Measurements from ENCODE around the gene EMC10. TPM values are rescaled to one million over a fixed set of nuclear protein-coding genes. Genes with fewer than 3 reads are reported as not detected.

The EMC10 gene
- total RNA-seq, 2 donors from 2014 or later: 60.3 to 68.0 TPM

GRCh38 chr19:50450369-50451222 is 25.7 kb upstream of the EMC10 start:
- intact Hi-C loops (cut with DNase I): no loop called here
- ATAC-seq: no peak
- H3K27me3 ChIP-seq: no peaks in the 10 kb centered on the region

GRCh38 chr19:50451223-50451534 is 25.1 kb upstream of the EMC10 start:
- no peaks in the 10 kb centered on the region for H3K27me3 ChIP-seq
- no peaks in the 10 kb centered on the region for H3K9me3 ChIP-seq
- intact Hi-C loops (cut with DNase I): no loop called here
- no peak overlapping the region for H3K27ac ChIP-seq
- no peaks in the 10 kb centered on the region for H3K36me3 ChIP-seq (replicated peaks in 1 of 2; ENCODE audit: insufficient read depth in 1 of 2, low read depth in 2 of 2)
- DNase-seq (no peak), ATAC-seq (no peak)
- 46 to 50% methylated on average over 11 to 13 of the region's 13 CpGs for WGBS, 2 donors
- H3K4me3 ChIP-seq: no peak overlapping the region
- TF ChIP-seq POLR2A (IDR thresholded peaks at IDR 0.05) (no peak), CTCF (IDR thresholded peaks at IDR 0.05) (no peak)
- no peaks in the 10 kb centered on the region for H3K4me1 ChIP-seq

More at GRCh38 chr19:50450369-50451222, 25.7 kb upstream of the EMC10 start:
- H3K4me1 ChIP-seq: no peaks in the 10 kb centered on the region
- H3K27ac ChIP-seq: no peak overlapping the region
- no peaks in the 10 kb centered on the region for H3K36me3 ChIP-seq (replicated peaks in 1 of 2; ENCODE audit: insufficient read depth in 1 of 2, low read depth in 2 of 2)
- no peaks in the 10 kb centered on the region for H3K9me3 ChIP-seq
- 55 to 63% methylated on average over 15 to 29 of the region's 30 CpGs for WGBS, 2 donors
- no peak overlapping the region for H3K4me3 ChIP-seq
- DNase-seq: no peak
- TF ChIP-seq CTCF (IDR thresholded peaks at IDR 0.05) (no peak), POLR2A (IDR thresholded peaks at IDR 0.05) (no peak)

GRCh38 chr19:50453243-50453642 is 23.1 kb upstream of the EMC10 start:
- H3K4me1 ChIP-seq: no peaks in the 10 kb centered on the region
- no peak overlapping the region for H3K4me3 ChIP-seq
- H3K9me3 ChIP-seq: no peaks in the 10 kb centered on the region
- DNase-seq: no peak
- WGBS, 2 donors: 85 to 92% methylated on average over 3 of the region's 3 CpGs
- H3K27me3 ChIP-seq: peaks cover 0 to 5% of the 10 kb centered on the region in 2 donors
- no peak overlapping the region for H3K27ac ChIP-seq
- intact Hi-C loops (cut with DNase I): no loop called here
- TF ChIP-seq CTCF (IDR thresholded peaks at IDR 0.05): no peak
- TF ChIP-seq POLR2A (IDR thresholded peaks at IDR 0.05): no peak
- H3K36me3 ChIP-seq (replicated peaks in 1 of 2; ENCODE audit: insufficient read depth in 1 of 2, low read depth in 2 of 2): no peaks in the 10 kb centered on the region
- no peak for ATAC-seq

- Histone ChIP-seq H3K27ac (no peak overlapping the region), H3K36me3 (replicated peaks in 1 of 2; ENCODE audit: insufficient read depth in 1 of 2, low read depth in 2 of 2) (no peaks in the 10 kb centered on the region), H3K4me3 (no peak overlapping the region), H3K4me1 (no peaks in the 10 kb centered on the region), H3K9me3 (no peaks in the 10 kb centered on the region), H3K27me3 (peaks cover 0 to 7% of the 10 kb centered on the region in 2 donors)
- WGBS, 2 donors: 47 to 50% methylated on average over 2 of the region's 2 CpGs
- no peak for DNase-seq
- intact Hi-C loops (cut with DNase I): no loop called here
- no peak for TF ChIP-seq POLR2A (IDR thresholded peaks at IDR 0.05)
- no peak for TF ChIP-seq CTCF (IDR thresholded peaks at IDR 0.05)
- no peak for ATAC-seq
These were observed 20.3 kb upstream of the EMC10 start for GRCh38 chr19:50455992-50456391.

- WGBS, 2 donors: 75% methylated on average over 5 of the region's 5 CpGs; no CpG with 5 or more reads in 1 of the 2 donors
- intact Hi-C loops (cut with DNase I): no loop called here
- TF ChIP-seq POLR2A (IDR thresholded peaks at IDR 0.05) (no peak), CTCF (IDR thresholded peaks at IDR 0.05) (no peak)
These were observed 19.0 kb upstream of the EMC10 start for GRCh38 chr19:50457300-50457699.

More at GRCh38 chr19:50457300-50457699, 19.0 kb upstream of the EMC10 start:
- H3K4me3 ChIP-seq: no peak overlapping the region
- H3K4me1 ChIP-seq: no peaks in the 10 kb centered on the region
- DNase-seq: no peak
- H3K36me3 ChIP-seq (replicated peaks in 1 of 2; ENCODE audit: insufficient read depth in 1 of 2, low read depth in 2 of 2): no peaks in the 10 kb centered on the region
- ATAC-seq: no peak
- H3K9me3 ChIP-seq: no peaks in the 10 kb centered on the region
- H3K27ac ChIP-seq: no peak overlapping the region
- peaks cover 0 to 11% of the 10 kb centered on the region in 2 donors for H3K27me3 ChIP-seq
